Type B pancreatic cell (in vitro differentiated cells): ENCODE results near the gene RNASEH2B. TPM values are rescaled to one million over a fixed set of nuclear protein-coding genes. Genes with fewer than 3 reads are reported as not detected.

Experiments
- DNase-seq: peaks from one replicate; pipeline ENCODE4 v3.0.0; 2021; ENCODE audit warnings: mixed read lengths; ENCODE audit not compliant: unreplicated experiment; ENCODE audit errors: extremely low spot score
- H3K27ac Mint-ChIP-seq: 2 replicates; pipeline ENCODE4 v1.8.0; 2021; ENCODE audit warnings: mild to moderate bottlenecking, mixed read lengths
- H3K27me3 Mint-ChIP-seq: 2 replicates; pipeline ENCODE4 v1.8.0; 2021; ENCODE audit warnings: mixed read lengths
- H3K36me3 Mint-ChIP-seq: 2 replicates; pipeline ENCODE4 v1.8.0; 2021; ENCODE audit warnings: mixed read lengths
- H3K4me1 Mint-ChIP-seq: one replicate; pipeline ENCODE4 v1.8.0; 2021; ENCODE audit warnings: mixed read lengths; ENCODE audit not compliant: unreplicated experiment
- H3K4me3 Mint-ChIP-seq: 2 replicates; pipeline ENCODE4 v1.8.0; 2021; ENCODE audit warnings: mild to moderate bottlenecking, mixed read lengths
- H3K9me3 Mint-ChIP-seq: 2 replicates; pipeline ENCODE4 v1.8.0; 2021; ENCODE audit warnings: mixed read lengths
- total RNA-seq: library from RNA; stranded (reverse); gene quantifications from 2 replicates; pipeline ENCODE4 v1.2.1, GENCODE V29; 2021; ENCODE audit warnings: low replicate concordance
- TF ChIP-seq, protein P1 (sequence below): fragments of 200-600 bp; sonication (generic); conservative IDR thresholded peaks from 2 replicates; pipeline ENCODE4 v1.5.0; 2021; ENCODE audit warnings: antibody characterized with exemption, mild to moderate bottlenecking

The RNASEH2B gene
- total RNA-seq, 1 donor from 2014 or later = 37.8 TPM

DNA sequence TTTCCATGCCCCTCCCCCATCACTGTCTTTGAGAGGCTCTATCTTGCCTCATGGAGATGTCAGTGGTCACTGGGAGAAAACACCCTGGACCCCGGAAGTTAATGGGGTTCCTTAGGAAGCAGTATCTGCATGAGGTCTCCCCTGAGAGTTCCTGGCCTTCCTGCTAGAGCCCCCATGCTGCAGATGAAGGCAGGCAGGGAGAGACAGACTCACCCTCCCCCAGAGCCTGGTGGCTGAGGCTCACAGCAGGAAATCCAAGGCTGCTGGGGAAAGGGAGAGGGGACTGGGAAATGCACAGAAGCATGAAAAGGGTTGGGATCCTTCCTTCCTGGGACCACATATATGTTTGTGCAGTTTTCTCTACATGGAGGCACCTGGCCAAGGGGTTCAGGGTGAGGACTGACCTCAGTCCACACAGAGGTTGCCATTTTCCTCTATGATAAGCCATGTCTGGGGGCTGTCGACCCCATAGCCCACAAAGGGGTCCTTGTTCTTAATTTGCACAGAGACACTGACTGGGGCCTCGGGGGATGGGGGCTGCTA, 95.4 kb downstream of the RNASEH2B start:
- Mint-ChIP-seq H3K27me3 (no peaks in the 10 kb centered on the region), H3K4me1 (peaks cover 9% of the 10 kb centered on the region), H3K27ac (no peak overlapping the region), H3K4me3 (no peak overlapping the region), H3K9me3 (no peaks in the 10 kb centered on the region), H3K36me3 (no peaks in the 10 kb centered on the region)
- DNase-seq = no peak
- TF ChIP-seq, protein P1, sequence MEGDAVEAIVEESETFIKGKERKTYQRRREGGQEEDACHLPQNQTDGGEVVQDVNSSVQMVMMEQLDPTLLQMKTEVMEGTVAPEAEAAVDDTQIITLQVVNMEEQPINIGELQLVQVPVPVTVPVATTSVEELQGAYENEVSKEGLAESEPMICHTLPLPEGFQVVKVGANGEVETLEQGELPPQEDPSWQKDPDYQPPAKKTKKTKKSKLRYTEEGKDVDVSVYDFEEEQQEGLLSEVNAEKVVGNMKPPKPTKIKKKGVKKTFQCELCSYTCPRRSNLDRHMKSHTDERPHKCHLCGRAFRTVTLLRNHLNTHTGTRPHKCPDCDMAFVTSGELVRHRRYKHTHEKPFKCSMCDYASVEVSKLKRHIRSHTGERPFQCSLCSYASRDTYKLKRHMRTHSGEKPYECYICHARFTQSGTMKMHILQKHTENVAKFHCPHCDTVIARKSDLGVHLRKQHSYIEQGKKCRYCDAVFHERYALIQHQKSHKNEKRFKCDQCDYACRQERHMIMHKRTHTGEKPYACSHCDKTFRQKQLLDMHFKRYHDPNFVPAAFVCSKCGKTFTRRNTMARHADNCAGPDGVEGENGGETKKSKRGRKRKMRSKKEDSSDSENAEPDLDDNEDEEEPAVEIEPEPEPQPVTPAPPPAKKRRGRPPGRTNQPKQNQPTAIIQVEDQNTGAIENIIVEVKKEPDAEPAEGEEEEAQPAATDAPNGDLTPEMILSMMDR = no peak

DNA sequence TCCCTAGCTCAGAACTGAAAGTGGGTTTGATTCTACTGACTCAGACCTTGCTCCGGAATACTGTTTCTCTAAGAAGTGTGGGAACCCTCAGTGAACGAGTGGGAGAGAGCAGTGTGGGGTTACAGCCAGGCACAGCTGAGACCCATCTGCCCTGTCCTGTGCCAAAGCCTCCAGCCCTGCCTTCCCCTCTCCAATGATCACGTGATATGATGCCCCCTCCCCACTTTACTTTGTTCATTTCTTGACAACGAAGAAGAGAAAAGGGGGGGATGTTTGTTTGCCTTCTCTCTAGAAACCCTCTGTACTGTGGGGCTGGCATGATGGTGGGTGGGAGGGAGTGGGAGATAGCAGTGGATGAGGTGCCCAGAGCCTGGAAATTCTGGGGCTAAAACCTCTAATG, 96.0 kb downstream of the RNASEH2B start:
- TF ChIP-seq, protein P1 = no peak
- Mint-ChIP-seq H3K4me3 (no peak overlapping the region), H3K9me3 (no peaks in the 10 kb centered on the region)

More for the DNA sequence above, 96.0 kb downstream of the RNASEH2B start:
- no peak for DNase-seq
- Mint-ChIP-seq H3K27me3 (no peaks in the 10 kb centered on the region), H3K27ac (no peak overlapping the region), H3K4me1 (peaks cover 4% of the 10 kb centered on the region), H3K36me3 (no peaks in the 10 kb centered on the region)

Other genes with a start within 250 kb of the RNASEH2B start
- 14.4 TPM in 1 of 2 replicates, not detected in the other for gene DLEU7, start 66.1 kb upstream of the RNASEH2B start, total RNA-seq
- gene C13orf42, start 201.5 kb downstream of the RNASEH2B start, total RNA-seq = not detected in 2 replicates